ENCODE results near the gene CELF4.

Gene CELF4

GRCh38 chr18:37568671-37569070 lies 3.1 kb upstream of the CELF4 start:
- no peak for TF ChIP-seq EGR1 (IDR thresholded peaks at IDR 0.05)

GRCh38 chr18:37567994-37568359 lies 2.4 kb upstream of the CELF4 start:
- TF ChIP-seq TEAD4 (IDR thresholded peaks at IDR 0.05) (no peak), CEBPB (IDR thresholded peaks at IDR 0.05) (no peak), CREB1 (IDR thresholded peaks at IDR 0.05; ENCODE audit: low read depth) (no peak), TAF1 (IDR thresholded peaks at IDR 0.05; ENCODE audit: low read depth) (no peak), REST (IDR thresholded peaks at IDR 0.05; ENCODE audit: low read depth) (no peak), YY1 (IDR thresholded peaks at IDR 0.05; ENCODE audit: low read depth) (no peak), FOXM1 (IDR thresholded peaks at IDR 0.05; ENCODE audit: borderline replicate concordance, low read depth) (no peak), EP300 (IDR thresholded peaks at IDR 0.05; ENCODE audit: borderline replicate concordance) (no peak)

DNA sequence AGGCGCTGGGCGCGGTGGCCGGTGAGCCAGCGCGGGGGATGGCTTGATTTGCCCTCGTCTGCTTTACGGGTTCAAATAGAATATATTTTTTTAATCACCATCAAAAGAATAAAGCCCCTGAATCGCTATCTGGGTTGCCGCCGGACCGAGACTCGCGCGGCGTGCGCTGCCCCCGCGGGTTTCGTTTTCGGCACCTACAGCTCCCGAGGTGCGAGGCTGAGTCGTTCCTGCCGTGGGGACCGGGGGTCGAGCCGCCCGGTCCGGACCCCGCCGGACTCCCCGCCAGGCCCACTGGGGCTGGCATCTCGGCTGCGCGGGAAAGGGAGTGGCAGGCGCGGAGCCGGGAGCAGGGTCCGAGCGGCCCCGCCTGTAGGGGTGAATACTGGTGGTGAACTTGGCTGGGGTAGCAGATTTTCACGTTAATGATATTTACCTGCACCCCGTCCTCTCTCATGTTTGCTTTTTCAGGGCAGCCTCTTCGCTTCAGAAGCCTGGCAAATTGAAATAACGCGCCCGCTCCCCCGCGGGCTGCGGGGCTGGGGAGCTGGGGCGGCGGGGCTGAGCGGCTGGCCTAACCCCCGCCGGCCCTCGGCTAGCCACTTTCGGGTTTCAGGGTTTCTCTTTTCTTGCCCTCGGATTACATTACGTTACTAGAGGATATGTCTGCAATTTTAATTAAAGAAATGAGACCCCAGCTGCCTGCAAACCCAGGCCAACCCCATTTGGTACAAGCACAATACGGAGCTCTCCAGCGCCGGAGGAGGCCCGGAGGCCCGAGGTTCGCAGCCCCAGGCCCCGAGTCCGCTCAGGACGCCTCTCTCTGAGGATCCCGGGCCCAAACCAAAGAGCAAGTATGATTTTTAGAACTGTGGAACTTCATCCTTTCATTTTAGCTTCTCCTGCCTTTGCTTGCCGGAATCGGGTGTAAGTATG lies 1.7 kb upstream of the CELF4 start:
- TF ChIP-seq EP300 (IDR thresholded peaks at IDR 0.05; ENCODE audit: borderline replicate concordance) (no peak), TEAD4 (IDR thresholded peaks at IDR 0.05) (no peak), CREB1 (IDR thresholded peaks at IDR 0.05; ENCODE audit: low read depth) (no peak), TAF1 (IDR thresholded peaks at IDR 0.05; ENCODE audit: low read depth) (no peak), NFIC (IDR thresholded peaks at IDR 0.05) (no peak), MAX (IDR thresholded peaks at IDR 0.05) (no peak), YY1 (IDR thresholded peaks at IDR 0.05; ENCODE audit: low read depth) (no peak), CEBPB (IDR thresholded peaks at IDR 0.05) (no peak), EGR1 (IDR thresholded peaks at IDR 0.05) (no peak), RAD21 (IDR thresholded peaks at IDR 0.05; ENCODE audit: low read depth) (no peak), TCF12 (IDR thresholded peaks at IDR 0.05; ENCODE audit: low read depth) (no peak), FOXM1 (IDR thresholded peaks at IDR 0.05; ENCODE audit: borderline replicate concordance, low read depth) (no peak), REST (IDR thresholded peaks at IDR 0.05; ENCODE audit: low read depth) (no peak), ZBTB7A (IDR thresholded peaks at IDR 0.05; ENCODE audit: low read depth) (no peak)
- TF ChIP-seq, protein P1, sequence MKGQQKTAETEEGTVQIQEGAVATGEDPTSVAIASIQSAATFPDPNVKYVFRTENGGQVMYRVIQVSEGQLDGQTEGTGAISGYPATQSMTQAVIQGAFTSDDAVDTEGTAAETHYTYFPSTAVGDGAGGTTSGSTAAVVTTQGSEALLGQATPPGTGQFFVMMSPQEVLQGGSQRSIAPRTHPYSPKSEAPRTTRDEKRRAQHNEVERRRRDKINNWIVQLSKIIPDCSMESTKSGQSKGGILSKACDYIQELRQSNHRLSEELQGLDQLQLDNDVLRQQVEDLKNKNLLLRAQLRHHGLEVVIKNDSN (IDR thresholded peaks at IDR 0.05), result no peak

DNA sequence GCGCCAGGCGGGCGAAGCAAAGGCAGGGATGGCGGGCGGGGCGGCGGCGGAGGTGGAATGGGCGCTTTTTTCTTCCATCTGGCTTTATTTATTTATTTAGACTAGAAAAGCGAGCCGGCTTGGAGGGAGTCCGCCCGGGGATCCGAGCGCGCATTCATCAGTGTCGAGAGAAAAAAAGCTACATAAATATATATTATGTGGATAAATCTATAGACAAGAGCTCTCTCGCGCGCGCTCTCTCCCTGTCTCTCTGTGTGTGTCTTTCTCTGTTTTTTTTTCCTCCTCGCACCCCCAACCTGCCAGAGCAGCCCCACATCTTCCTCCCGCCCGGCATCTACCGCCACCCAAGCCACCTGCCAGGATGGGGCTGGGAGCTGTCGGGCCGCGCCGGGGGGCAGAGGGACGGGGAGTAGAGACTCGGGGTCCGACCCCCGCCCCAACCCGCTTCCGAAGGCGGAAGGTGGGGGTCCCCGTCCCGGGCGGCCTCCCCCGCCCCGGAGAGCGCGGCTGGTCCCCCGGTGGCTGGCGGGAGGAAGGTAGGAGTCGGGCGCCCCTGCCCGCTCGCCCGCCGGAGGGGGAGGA lies 972 bp upstream of the CELF4 start:
- no peak for TF ChIP-seq TEAD4 (IDR thresholded peaks at IDR 0.05)
- TF ChIP-seq TCF12 (IDR thresholded peaks at IDR 0.05; ENCODE audit: low read depth), result no peak
- TF ChIP-seq EGR1 (IDR thresholded peaks at IDR 0.05), result no peak

- TF ChIP-seq REST (IDR thresholded peaks at IDR 0.05; ENCODE audit: low read depth), result no peak
- no peak for TF ChIP-seq CEBPB (IDR thresholded peaks at IDR 0.05)
- no peak for TF ChIP-seq TCF12 (IDR thresholded peaks at IDR 0.05; ENCODE audit: low read depth)
- no peak for TF ChIP-seq TEAD4 (IDR thresholded peaks at IDR 0.05)
- no peak for TF ChIP-seq EP300 (IDR thresholded peaks at IDR 0.05; ENCODE audit: borderline replicate concordance)
- no peak for TF ChIP-seq ZBTB7A (IDR thresholded peaks at IDR 0.05; ENCODE audit: low read depth)
- no peak for TF ChIP-seq MAX (IDR thresholded peaks at IDR 0.05)
- no peak for TF ChIP-seq TAF1 (IDR thresholded peaks at IDR 0.05; ENCODE audit: low read depth)
- no peak for TF ChIP-seq FOXM1 (IDR thresholded peaks at IDR 0.05; ENCODE audit: borderline replicate concordance, low read depth)
Measured at GRCh38 chr18:37565977-37566478, 430 bp upstream of the CELF4 start.

Measured in Ishikawa (cell line).